Activated CD4-positive, alpha-beta memory T cell treated with anti-CD3 and anti-CD28 coated beads, Interleukin-2, amount 10 ng/mL, durations not matched to agents 7 days and 5 days (primary cell): ENCODE measurements around the gene HACD1. TPM values are rescaled to one million over a fixed set of nuclear protein-coding genes. Genes with fewer than 3 reads are reported as not detected.
"Not testable (repeated sequence)": the region's sequence is repeated elsewhere in the genome, so short reads cannot be mapped to it uniquely, and the experiment has no call there.

Source experiments
- CTCF ChIA-PET: fragments of 350-600 bp; sonication (Branson Sonifier 250); formaldehyde crosslinking; loops from one replicate; lab custom pipeline; 2021; ENCODE audit warnings: antibody characterized with exemption, inconsistent platforms; lab: Charles Lee
- POLR2A ChIA-PET: fragments of 350-600 bp; sonication (Branson Sonifier 250); formaldehyde crosslinking; loops from one replicate; lab custom pipeline; 2021; ENCODE audit warnings: antibody characterized with exemption; lab: Charles Lee
- DNase-seq: peaks from one replicate; pipeline ENCODE4 v3.0.0-alpha.2; 2020
- H3K27ac Mint-ChIP-seq: one replicate; pipeline ENCODE4 v1.8.0; 2021; ENCODE audit warnings: mild to moderate bottlenecking, mixed read lengths
- H3K27me3 Mint-ChIP-seq: one replicate; pipeline ENCODE4 v1.8.0; 2021; ENCODE audit warnings: mixed read lengths
- H3K36me3 Mint-ChIP-seq: one replicate; pipeline ENCODE4 v1.8.0; 2021; ENCODE audit warnings: low read depth, mixed read lengths
- H3K4me1 Mint-ChIP-seq: one replicate; pipeline ENCODE4 v1.8.0; 2021; ENCODE audit warnings: mixed read lengths
- H3K4me3 Mint-ChIP-seq: one replicate; pipeline ENCODE4 v1.8.0; 2021; ENCODE audit warnings: mild to moderate bottlenecking, mixed read lengths
- H3K9me3 Mint-ChIP-seq: one replicate; pipeline ENCODE4 v1.8.0; 2021; ENCODE audit warnings: mixed read lengths
- total RNA-seq, 2 experiments: library from RNA; stranded (reverse); gene quantifications; one replicate each; pipeline ENCODE4 v1.2.3, GENCODE V29; 2021

Gene HACD1
- total RNA-seq, 2 experiments from 2014 or later: 3.7 to 4.6 TPM

DNA sequence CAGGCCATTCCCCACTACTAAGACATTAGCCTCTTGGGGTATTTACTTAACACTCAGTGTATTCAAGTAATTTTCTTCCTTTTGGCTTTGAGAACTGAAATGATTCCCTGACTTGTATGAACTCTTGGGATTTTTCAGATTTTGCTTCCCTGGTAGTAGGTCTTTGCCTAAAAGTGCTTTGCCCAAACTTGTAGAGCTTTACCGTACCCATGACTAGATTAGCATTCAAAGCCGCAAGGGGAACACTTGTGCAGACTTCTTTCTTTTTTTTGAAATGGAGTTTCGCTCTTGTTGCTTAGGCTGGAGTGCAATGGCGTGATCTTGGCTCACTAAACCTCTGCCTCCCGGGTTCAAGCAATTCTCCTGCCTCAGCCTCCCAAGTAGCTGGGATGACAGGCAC is 20.7 kb upstream of the HACD1 start:
- CTCF ChIA-PET: interaction anchor here (1.0 kb wide), 1 partner anchor 22 kb away, joined by 3 read pairs; no protein-coding TSS in a partner anchor
- H3K27ac Mint-ChIP-seq: no peak overlapping the region
- DNase-seq: no peak
- H3K4me1 Mint-ChIP-seq: peaks cover 15% of the 10 kb centered on the region
- POLR2A ChIA-PET: no interaction called here
- H3K27me3 Mint-ChIP-seq: peaks cover 7% of the 10 kb centered on the region
- no peaks in the 10 kb centered on the region for H3K9me3 Mint-ChIP-seq
- H3K4me3 Mint-ChIP-seq: no peak overlapping the region
- H3K36me3 Mint-ChIP-seq: no peaks in the 10 kb centered on the region

DNA sequence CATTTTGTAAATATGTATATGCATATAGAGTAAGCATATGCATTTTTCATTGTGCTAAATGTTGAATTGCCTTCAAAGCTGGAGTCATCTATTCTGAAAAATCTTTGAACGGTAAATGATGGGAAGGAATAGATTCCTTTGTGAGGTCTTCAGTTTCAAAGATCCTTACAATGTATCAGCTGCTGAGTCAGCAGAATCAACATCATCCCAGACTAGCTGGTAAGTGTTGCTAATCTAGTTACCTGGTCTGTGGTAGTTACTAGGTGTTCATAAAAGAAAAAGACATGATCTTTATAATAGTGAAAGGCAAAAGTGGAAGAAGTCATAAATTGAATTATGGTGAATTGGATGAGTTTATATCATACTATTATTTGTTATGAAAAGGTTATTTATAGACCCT is 16.2 kb upstream of the HACD1 start:
- H3K4me3 Mint-ChIP-seq: no peak overlapping the region
- H3K36me3 Mint-ChIP-seq: no peaks in the 10 kb centered on the region
- H3K9me3 Mint-ChIP-seq: no peaks in the 10 kb centered on the region
- peaks cover 7% of the 10 kb centered on the region for H3K27me3 Mint-ChIP-seq
- H3K4me1 Mint-ChIP-seq: no peaks in the 10 kb centered on the region
- DNase-seq: no peak
- CTCF ChIA-PET: interaction anchor here (1.1 kb wide), 1 partner anchor 104 kb away, joined by 3 read pairs; no protein-coding TSS in a partner anchor
- POLR2A ChIA-PET: interaction anchor here (3.5 kb wide), 1 partner anchor 11 kb away, joined by 21 read pairs; the partner anchor contains the start of gene STAM
- H3K27ac Mint-ChIP-seq: no peak overlapping the region

DNA sequence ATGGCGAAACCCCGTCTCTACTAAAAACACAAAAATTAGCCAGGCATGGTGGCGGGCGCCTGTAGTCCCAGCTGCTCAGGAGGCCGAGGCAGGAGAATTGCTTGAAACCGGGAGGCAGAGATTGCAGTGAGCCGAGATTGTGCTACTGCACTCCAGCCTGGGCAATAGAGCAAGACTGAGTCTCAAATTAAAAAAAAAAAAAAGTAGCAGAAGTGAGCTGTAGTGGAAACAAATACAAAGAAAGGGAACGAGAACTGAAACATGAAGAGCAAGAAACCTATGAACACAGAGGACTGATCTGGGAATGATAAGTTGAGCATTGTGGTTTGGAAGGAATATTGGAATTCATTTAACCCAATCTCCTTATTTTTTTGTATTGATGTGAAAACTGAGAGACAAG is 15.4 kb upstream of the HACD1 start:
- H3K27ac Mint-ChIP-seq, H3K4me3 Mint-ChIP-seq, DNase-seq, H3K9me3 Mint-ChIP-seq, H3K4me1 Mint-ChIP-seq, H3K36me3 Mint-ChIP-seq, H3K27me3 Mint-ChIP-seq: not testable (repeated sequence)
- ChIA-PET CTCF (interaction anchor here (0.7 to 1.1 kb wide), 2 partner anchors 12 to 104 kb away, joined by 3 read pairs; no protein-coding TSS in a partner anchor), POLR2A (interaction anchor here (3.5 kb wide), 1 partner anchor 12 kb away, joined by 21 read pairs; the partner anchor contains the start of gene STAM)

DNA sequence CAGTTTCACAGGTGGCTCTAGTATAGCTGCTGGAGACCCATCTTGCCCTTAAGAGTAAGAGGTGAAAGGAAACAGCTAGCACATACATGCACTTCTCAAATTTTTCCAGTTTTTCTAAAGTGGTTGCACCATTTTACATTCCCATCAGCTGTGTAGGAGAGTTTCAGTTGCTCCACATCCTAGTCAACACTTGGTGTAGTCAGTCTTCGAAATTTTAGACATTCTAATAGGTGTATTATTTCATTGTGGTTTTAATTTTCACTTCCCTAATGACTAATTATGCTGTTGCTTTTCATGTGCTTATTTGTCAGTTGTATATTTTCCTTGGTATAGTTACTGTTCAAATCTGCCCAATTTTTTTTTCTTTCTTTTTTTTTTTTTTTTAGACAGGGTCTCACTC is 9.5 kb upstream of the HACD1 start:
- Mint-ChIP-seq H3K27me3 (peaks cover 23% of the 10 kb centered on the region), H3K4me1 (no peaks in the 10 kb centered on the region), H3K27ac (no peak overlapping the region), H3K36me3 (no peaks in the 10 kb centered on the region), H3K4me3 (no peak overlapping the region), H3K9me3 (no peaks in the 10 kb centered on the region)
- no peak for DNase-seq
- ChIA-PET POLR2A (interaction anchor here (0.6 to 2.1 kb wide), 4 partner anchors 17 to 449 kb away, joined by 3 to 5 read pairs (median 3); partner anchors contain the start of gene STAM), CTCF (interaction anchor here (1.1 kb wide), 1 partner anchor 110 kb away, joined by 4 read pairs; no protein-coding TSS in a partner anchor)

DNA sequence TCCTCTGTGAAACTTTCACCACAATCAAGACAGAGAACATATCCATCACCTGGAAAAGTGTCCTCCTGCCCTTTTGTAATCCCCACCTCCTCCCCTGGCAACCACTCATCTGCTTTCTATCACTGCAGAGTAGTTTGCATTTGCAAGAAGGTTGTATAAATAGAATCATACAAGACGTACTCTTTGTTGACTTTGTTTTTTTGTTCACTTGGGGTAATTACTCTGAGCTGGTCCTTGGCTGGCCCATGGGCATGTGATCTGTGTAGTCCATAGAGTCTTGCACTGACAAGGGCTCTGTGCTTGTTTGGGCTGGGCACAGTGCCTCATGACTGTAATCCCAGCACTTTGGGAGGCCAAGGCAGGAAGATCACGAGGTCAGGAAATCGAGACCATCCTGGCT is 7.8 kb upstream of the HACD1 start:
- H3K27ac Mint-ChIP-seq: no peak overlapping the region
- no peak for DNase-seq
- peaks cover 25% of the 10 kb centered on the region for H3K27me3 Mint-ChIP-seq
- no peak overlapping the region for H3K4me3 Mint-ChIP-seq
- H3K9me3 Mint-ChIP-seq: no peaks in the 10 kb centered on the region
- ChIA-PET POLR2A (no interaction called here), CTCF (no interaction called here)
- H3K4me1 Mint-ChIP-seq: no peaks in the 10 kb centered on the region
- no peaks in the 10 kb centered on the region for H3K36me3 Mint-ChIP-seq

DNA sequence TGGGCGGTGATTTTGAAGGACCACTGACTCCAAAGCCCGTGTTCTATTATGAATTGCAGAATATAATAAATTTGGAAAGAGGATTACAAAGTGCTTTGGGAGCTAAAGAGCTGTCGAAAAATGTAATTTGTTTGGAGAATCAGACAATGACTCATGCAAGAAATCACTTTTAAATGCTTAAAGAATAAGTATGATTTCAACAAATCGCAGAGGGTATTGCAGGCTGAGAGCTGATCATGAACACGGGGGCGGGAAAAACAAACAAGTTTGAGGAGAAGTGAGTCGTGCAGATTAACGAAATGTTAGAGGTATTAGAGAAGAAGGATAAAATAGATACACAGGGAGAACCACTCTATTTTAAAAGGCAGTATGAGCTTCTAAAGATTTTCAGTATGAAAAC is 4.9 kb upstream of the HACD1 start:
- CTCF ChIA-PET: no interaction called here
- Mint-ChIP-seq H3K27me3 (peaks cover 41% of the 10 kb centered on the region), H3K4me3 (no peak overlapping the region), H3K4me1 (peaks cover 6% of the 10 kb centered on the region), H3K27ac (no peak overlapping the region), H3K9me3 (no peaks in the 10 kb centered on the region), H3K36me3 (no peaks in the 10 kb centered on the region)
- POLR2A ChIA-PET: interaction anchor here (0.8 to 1.0 kb wide), 2 partner anchors 22 to 149 kb away, joined by 3 read pairs; partner anchors contain the start of gene STAM
- no peak for DNase-seq

DNA sequence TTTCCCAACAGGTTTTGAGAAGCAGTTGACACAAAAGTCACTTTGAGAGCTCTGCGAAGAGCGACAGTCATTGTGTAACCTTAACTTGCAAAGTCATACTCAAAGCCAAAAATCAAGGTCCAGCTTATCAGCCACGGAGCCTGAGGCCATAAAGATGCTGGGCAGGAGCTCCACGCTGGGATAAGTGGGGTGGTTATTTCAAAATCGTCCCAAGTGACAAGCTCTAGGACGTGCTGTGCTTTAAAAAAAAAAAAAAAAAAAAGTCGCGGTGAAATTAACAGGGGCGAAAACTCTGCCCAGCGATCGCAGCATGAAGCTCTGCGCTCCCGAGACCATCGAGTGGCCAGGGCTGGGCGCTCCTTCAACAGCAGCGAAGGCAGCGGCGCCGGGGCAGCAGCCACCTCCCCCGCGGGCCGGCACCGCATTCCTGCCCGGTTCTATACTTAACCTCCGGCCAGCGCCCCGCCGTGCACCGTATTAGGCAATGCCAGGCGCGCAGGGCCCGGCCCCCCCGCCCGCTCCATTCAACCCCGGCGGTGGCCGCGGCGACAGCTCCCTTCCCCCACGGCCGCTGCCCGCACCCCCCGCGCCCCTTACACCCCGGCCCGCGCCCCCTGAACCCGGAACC is 657 bp downstream of the HACD1 start:
- POLR2A ChIA-PET: interaction anchor here (1.7 to 3.5 kb wide), 3 partner anchors 9 to 30 kb away, joined by 3 to 28 read pairs (median 8); partner anchors contain the start of gene STAM

DNA sequence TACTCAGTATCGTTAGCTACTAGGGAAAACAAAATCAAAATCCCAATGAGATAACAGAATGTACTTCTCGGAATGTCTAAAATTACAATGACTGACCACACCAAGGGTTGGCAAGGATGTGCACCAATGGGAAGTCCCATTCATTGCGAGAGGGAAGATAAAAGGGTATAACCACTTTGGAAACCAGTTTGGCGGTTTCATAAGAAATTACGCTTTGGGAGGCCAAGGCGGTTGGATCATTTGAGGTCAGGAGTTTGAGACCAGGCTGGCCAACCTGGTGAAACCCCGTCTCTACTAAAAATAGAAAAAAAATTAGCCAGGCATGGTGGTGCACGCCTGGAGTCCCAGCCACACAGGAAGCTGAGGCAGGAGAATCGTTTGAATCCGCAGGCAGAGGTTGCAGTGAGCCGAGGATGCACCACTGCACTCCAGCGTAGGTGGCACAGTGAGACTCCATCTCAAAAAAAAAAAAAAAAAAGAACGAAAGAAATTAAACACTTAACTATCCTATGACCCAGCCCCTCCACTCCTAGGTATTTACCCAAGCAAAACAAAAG is 7.6 kb downstream of the HACD1 start:
- POLR2A ChIA-PET: interaction anchor here (1.2 kb wide), 1 partner anchor 39 kb away, joined by 3 read pairs; no protein-coding TSS in a partner anchor
- Mint-ChIP-seq H3K4me3 (no peak overlapping the region), H3K4me1 (peaks cover 3% of the 10 kb centered on the region)

More for the DNA sequence above, 657 bp downstream of the HACD1 start:
- Mint-ChIP-seq H3K27me3 (peaks cover 23% of the 10 kb centered on the region), H3K4me3 (peak overlapping the region; percentile 39), H3K36me3 (no peaks in the 10 kb centered on the region), H3K4me1 (peaks cover 9% of the 10 kb centered on the region), H3K27ac (no peak overlapping the region), H3K9me3 (no peaks in the 10 kb centered on the region)
- CTCF ChIA-PET: interaction anchor here (0.6 to 1.6 kb wide), 8 partner anchors 22 to 255 kb away, joined by 3 to 8 read pairs (median 3); partner anchors contain the start of gene STAM
- DNase-seq: peak; percentile 45

DNA sequence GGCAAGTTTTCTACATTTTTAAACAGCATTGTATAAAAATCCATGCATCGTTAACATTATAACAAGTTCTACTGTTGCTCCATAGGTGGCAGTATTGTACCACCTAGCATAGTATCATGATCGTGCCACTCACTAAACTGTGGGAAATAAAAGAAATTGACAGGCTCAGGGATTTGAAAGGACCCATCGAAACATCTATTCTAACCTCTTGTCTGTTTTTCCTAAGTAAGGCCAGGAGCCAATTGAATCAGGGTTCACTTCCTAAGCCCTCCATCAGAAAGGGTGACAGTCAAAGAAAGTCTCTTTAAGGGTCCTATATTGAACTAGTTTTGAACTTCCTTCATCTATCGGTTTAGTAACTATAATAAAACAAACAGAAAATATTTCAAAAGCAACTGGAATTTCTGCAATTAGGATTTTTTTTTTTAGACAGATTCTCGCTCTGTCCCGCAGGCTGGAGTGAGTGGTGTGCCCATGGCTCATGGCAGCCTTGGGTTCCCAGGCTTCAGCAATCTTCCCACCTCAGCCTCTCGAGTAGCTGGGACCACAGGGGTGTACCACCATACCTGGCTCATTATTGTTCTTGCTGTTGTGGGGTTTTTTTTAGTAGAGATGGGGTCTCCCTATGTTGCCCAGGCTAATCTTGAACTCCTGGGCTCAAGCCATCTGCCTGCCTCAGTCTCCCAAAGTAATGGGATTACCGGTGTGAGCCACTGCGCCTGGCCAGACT is 9.4 kb downstream of the HACD1 start:
- Mint-ChIP-seq H3K4me1 (peaks cover 2% of the 10 kb centered on the region), H3K27ac (no peak overlapping the region), H3K4me3 (no peak overlapping the region), H3K27me3 (no peaks in the 10 kb centered on the region), H3K36me3 (no peaks in the 10 kb centered on the region), H3K9me3 (no peaks in the 10 kb centered on the region)
- ChIA-PET POLR2A (no interaction called here), CTCF (interaction anchor here (0.7 to 2.1 kb wide), 4 partner anchors 129 to 150 kb away, joined by 3 to 9 read pairs (median 4); no protein-coding TSS in a partner anchor)
- DNase-seq: no peak

More for the DNA sequence above, 7.6 kb downstream of the HACD1 start:
- H3K27ac Mint-ChIP-seq: no peak overlapping the region
- no peaks in the 10 kb centered on the region for H3K36me3 Mint-ChIP-seq
- H3K9me3 Mint-ChIP-seq: no peaks in the 10 kb centered on the region
- CTCF ChIA-PET: interaction anchor here (0.7 to 2.1 kb wide), 5 partner anchors 14 to 263 kb away, joined by 3 to 9 read pairs (median 3); no protein-coding TSS in a partner anchor
- H3K27me3 Mint-ChIP-seq: peaks cover 4% of the 10 kb centered on the region
- no peak for DNase-seq

DNA sequence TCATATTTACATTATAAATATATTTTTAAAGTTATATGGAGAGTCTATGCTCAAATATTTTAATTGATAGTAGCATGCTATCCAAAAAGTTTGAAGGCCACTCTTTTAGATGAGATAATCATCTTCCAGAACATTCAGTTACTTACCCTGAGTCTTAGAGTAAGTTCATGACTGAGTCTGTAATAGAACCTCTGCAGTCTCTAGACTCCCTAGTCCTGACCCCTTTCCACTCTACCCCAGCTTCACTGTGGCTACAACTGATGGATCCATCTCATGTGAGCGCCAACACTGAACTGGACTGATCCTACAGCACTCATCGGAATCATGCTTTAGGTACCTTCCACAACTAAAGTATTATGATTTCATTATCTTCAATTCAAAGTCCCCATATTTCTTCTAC is 10.1 kb downstream of the HACD1 start:
- H3K27ac Mint-ChIP-seq: no peak overlapping the region
- CTCF ChIA-PET: interaction anchor here (0.9 to 1.8 kb wide), 2 partner anchors 42 to 137 kb away, joined by 3 to 4 read pairs; no protein-coding TSS in a partner anchor
- no peak for DNase-seq

DNA sequence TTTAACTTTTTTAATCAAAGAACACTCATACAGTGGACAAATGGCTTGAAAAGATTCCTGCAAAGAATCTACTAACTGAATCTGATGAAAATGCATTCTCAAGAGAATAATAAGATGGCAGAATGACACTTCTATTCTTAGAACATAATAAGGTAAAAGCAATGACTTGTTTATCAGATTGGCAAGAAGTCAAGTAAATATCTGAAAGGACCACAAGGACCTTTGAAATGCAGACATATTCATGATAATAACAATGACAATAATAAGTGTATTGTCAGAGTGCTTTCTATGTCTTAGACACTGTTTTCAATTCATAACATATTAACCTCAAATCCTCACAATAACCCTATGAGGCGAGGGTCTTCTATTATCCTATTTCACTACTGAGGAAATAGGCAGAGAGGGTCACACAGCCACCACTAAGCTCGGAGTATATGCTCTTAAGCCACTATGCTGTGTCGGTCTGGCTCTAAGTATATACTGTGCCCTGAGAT is 10.6 kb downstream of the HACD1 start:
- ChIA-PET CTCF (interaction anchor here (0.6 to 1.8 kb wide), 7 partner anchors 9 to 1415 kb away, joined by 3 to 4 read pairs (median 3); no protein-coding TSS in a partner anchor), POLR2A (interaction anchor here (1.0 kb wide), 1 partner anchor 37 kb away, joined by 3 read pairs; the partner anchor contains the start of gene STAM)
- no peaks in the 10 kb centered on the region for H3K36me3 Mint-ChIP-seq
- no peak overlapping the region for H3K27ac Mint-ChIP-seq
- H3K4me3 Mint-ChIP-seq: no peak overlapping the region
- no peaks in the 10 kb centered on the region for H3K27me3 Mint-ChIP-seq
- no peak for DNase-seq
- H3K9me3 Mint-ChIP-seq: no peaks in the 10 kb centered on the region
- peaks cover 2% of the 10 kb centered on the region for H3K4me1 Mint-ChIP-seq

More for the DNA sequence above, 10.1 kb downstream of the HACD1 start:
- Mint-ChIP-seq H3K9me3 (no peaks in the 10 kb centered on the region), H3K27me3 (no peaks in the 10 kb centered on the region), H3K36me3 (no peaks in the 10 kb centered on the region), H3K4me1 (peaks cover 2% of the 10 kb centered on the region), H3K4me3 (no peak overlapping the region)
- POLR2A ChIA-PET: no interaction called here

DNA sequence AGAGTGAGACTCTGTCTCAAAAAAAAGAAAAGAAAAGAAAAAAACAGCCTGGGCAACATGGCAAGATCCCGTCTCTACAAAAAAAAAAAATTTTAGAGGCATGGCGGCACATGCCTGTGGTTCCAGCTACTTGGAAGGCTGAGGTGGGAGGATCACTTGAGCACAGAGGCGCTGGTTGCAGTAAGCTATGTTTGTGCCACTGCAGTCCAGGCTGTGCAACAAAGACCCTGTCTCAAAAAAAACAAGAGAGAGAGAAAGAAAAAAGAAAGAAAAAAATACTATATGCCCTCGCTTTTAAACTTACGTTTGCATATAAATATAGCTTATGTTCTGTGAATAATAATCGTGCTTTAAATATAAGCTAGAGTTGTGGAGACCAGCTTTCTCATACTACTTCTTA is 11.2 kb downstream of the HACD1 start:
- Mint-ChIP-seq H3K4me3 (no peak overlapping the region), H3K9me3 (no peaks in the 10 kb centered on the region), H3K4me1 (peaks cover 2% of the 10 kb centered on the region), H3K27ac (no peak overlapping the region), H3K27me3 (no peaks in the 10 kb centered on the region), H3K36me3 (no peaks in the 10 kb centered on the region)
- CTCF ChIA-PET: interaction anchor here (0.6 to 1.8 kb wide), 5 partner anchors 8 to 263 kb away, joined by 3 read pairs; no protein-coding TSS in a partner anchor
- no peak for DNase-seq
- POLR2A ChIA-PET: interaction anchor here (1.0 kb wide), 1 partner anchor 38 kb away, joined by 3 read pairs; the partner anchor contains the start of gene STAM
